Measurements from ENCODE around the gene TRIM15. TPM values are rescaled to one million over a fixed set of nuclear protein-coding genes. Genes with fewer than 3 reads are reported as not detected.
"Not testable (repeated sequence)": the region's sequence is repeated elsewhere in the genome, so short reads cannot be mapped to it uniquely, and the experiment has no call there.

TRIM15 gene
- total and polyA plus RNA-seq, 8 donors, result 0.12 to 0.35 (median 0.19) TPM; not detected in 3

- Histone ChIP-seq H3K9me3 (no peaks in the 10 kb centered on the region), H3K27me3 (peaks cover 0 to 6% (median 1%) of the 10 kb centered on the region in 4 donors), H3K36me3 (no peaks in the 10 kb centered on the region), H3K4me3 (no peak overlapping the region), H3K4me1 (no peaks in the 10 kb centered on the region), H3K27ac (no peak overlapping the region)
- intact Hi-C loops (cut with DNase I), result no loop called here
- TF ChIP-seq, protein P1, sequence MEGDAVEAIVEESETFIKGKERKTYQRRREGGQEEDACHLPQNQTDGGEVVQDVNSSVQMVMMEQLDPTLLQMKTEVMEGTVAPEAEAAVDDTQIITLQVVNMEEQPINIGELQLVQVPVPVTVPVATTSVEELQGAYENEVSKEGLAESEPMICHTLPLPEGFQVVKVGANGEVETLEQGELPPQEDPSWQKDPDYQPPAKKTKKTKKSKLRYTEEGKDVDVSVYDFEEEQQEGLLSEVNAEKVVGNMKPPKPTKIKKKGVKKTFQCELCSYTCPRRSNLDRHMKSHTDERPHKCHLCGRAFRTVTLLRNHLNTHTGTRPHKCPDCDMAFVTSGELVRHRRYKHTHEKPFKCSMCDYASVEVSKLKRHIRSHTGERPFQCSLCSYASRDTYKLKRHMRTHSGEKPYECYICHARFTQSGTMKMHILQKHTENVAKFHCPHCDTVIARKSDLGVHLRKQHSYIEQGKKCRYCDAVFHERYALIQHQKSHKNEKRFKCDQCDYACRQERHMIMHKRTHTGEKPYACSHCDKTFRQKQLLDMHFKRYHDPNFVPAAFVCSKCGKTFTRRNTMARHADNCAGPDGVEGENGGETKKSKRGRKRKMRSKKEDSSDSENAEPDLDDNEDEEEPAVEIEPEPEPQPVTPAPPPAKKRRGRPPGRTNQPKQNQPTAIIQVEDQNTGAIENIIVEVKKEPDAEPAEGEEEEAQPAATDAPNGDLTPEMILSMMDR (IDR thresholded peaks at IDR 0.05), result no peak
- DNase-seq (no peak), FAIRE-seq (no peak), ATAC-seq (no peak)
- 56 to 67% methylated on average over 11 of the region's 11 CpGs for WGBS, 2 donors
These were observed 26.6 kb upstream of the TRIM15 start for GRCh38 chr6:30136570-30137286.

- H3K27ac ChIP-seq; FAIRE-seq; H3K4me1 ChIP-seq; H3K27me3 ChIP-seq; intact Hi-C loops (cut with DNase I); H3K9me3 ChIP-seq; DNase-seq; H3K4me3 ChIP-seq; ATAC-seq; H3K36me3 ChIP-seq: not testable (repeated sequence)
- WGBS, 2 donors, result 68 to 78% methylated on average over 8 of the region's 8 CpGs
These were observed 23.1 kb upstream of the TRIM15 start for GRCh38 chr6:30140240-30140639.

DNA sequence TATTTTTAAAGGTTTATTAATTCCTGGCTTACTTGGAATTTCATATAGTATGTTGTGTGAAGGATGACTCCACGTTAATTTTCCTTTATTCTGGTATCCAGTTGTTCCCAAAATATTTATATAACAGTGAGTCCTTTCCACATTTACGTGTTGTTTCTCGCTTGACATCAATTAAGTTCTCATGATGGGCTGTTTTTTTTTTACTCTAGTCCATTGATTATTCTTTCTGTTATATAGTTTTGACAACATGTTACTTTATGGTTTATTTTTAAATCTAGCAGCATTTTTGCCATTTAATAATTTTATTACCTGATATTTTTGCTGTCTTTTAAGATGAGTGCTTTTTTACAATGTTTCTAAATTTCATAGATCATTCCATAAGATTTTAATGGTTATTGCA lies 20.7 kb upstream of the TRIM15 start:
- FAIRE-seq, result no peak
- Histone ChIP-seq H3K27me3 (peaks cover 0 to 4% (median 2%) of the 10 kb centered on the region in 4 donors), H3K27ac (no peak overlapping the region), H3K4me1 (no peaks in the 10 kb centered on the region), H3K9me3 (no peaks in the 10 kb centered on the region), H3K4me3 (no peak overlapping the region), H3K36me3 (no peaks in the 10 kb centered on the region)
- intact Hi-C loops (cut with DNase I), result no loop called here
- WGBS, 2 donors, result 67 to 78% methylated on average over 3 of the region's 3 CpGs
- TF ChIP-seq, protein P1 (IDR thresholded peaks at IDR 0.05), result no peak
- no peak for DNase-seq
- ATAC-seq, result no peak

GRCh38 chr6:30143780-30144179 lies 19.6 kb upstream of the TRIM15 start:
- TF ChIP-seq, protein P1 (IDR thresholded peaks at IDR 0.05), result no peak
- 59 to 61% methylated on average over 2 of the region's 2 CpGs for WGBS, 2 donors
- no peak overlapping the region for H3K4me3 ChIP-seq
- FAIRE-seq, result no peak
- intact Hi-C loops (cut with DNase I), result no loop called here
- no peak for ATAC-seq
- H3K4me1 ChIP-seq, result no peaks in the 10 kb centered on the region
- no peaks in the 10 kb centered on the region for H3K9me3 ChIP-seq
- peaks cover 0 to 4% (median 2%) of the 10 kb centered on the region in 4 donors for H3K27me3 ChIP-seq
- no peak overlapping the region for H3K27ac ChIP-seq
- no peaks in the 10 kb centered on the region for H3K36me3 ChIP-seq
- no peak for DNase-seq

GRCh38 chr6:30144811-30145210 lies 18.5 kb upstream of the TRIM15 start:
- no peaks in the 10 kb centered on the region for H3K36me3 ChIP-seq
- no peak overlapping the region for H3K4me3 ChIP-seq
- H3K9me3 ChIP-seq, result no peaks in the 10 kb centered on the region
- intact Hi-C loops (cut with DNase I), result no loop called here
- 59 to 79% methylated on average over 6 of the region's 6 CpGs for WGBS, 2 donors
- TF ChIP-seq, protein P1 (IDR thresholded peaks at IDR 0.05), result no peak
- no peaks in the 10 kb centered on the region for H3K4me1 ChIP-seq
- no peak overlapping the region for H3K27ac ChIP-seq
- H3K27me3 ChIP-seq, result peaks cover 0 to 4% (median 2%) of the 10 kb centered on the region in 4 donors
- no peak for DNase-seq
- no peak for FAIRE-seq
- no peak for ATAC-seq
